ENCODE measurements around the gene H2BK1.

H2BK1 gene

GRCh38 chr7:151168787-151169162, 41.5 kb downstream of the H2BK1 start:
- H3K4me1 ChIP-seq: peaks cover 5 to 17% (median 12%) of the 10 kb centered on the region in 10 experiments; a peak in 15 of 20 replicates
- no peak overlapping the region for H3K4me3 ChIP-seq
- no peak overlapping the region for H3K4me2 ChIP-seq
- H3K27me3 ChIP-seq: peaks cover 76 to 90% (median 87%) of the 10 kb centered on the region in 11 experiments
- H3K9me3 ChIP-seq (replicated peaks in 1 of 11): peaks cover 0 to 14% (median 10%) of the 10 kb centered on the region in 11 experiments; a peak in 18 of 22 replicates
- no peak for TF ChIP-seq Cebpa-rat (IDR thresholded peaks at IDR 0.05)
- no peak overlapping the region for H3K9ac ChIP-seq
- no peaks in the 10 kb centered on the region for H3K36me3 ChIP-seq
- no peak overlapping the region for H3K27ac ChIP-seq
- H4K20me1 ChIP-seq: peaks cover 0 to 29% (median 18%) of the 10 kb centered on the region in 11 experiments; a peak in 11 of 22 replicates

GRCh38 chr7:151168003-151168786, 42.1 kb downstream of the H2BK1 start:
- TF ChIP-seq Cebpa-rat (IDR thresholded peaks at IDR 0.05): no peak

GRCh38 chr7:151167197-151167961, 42.9 kb downstream of the H2BK1 start, which contains the start of gene GBX1:
Gene GBX1, minus strand, starts transcription at chr7:151167694. Its CDS starts 146 bp downstream, at chr7:151167548.
- H3K27ac ChIP-seq: no peak within 1 kb of the TSS
- H3K9ac ChIP-seq: no peak within 1 kb of the TSS
- H3K4me2 ChIP-seq: peak within 1 kb of the TSS; percentile 52 to 83 (median 65)
- no peaks in the 10 kb centered on the region for H3K36me3 ChIP-seq
- peaks cover 0 to 4% (median 0%) of the 10 kb centered on the region in 11 experiments; a peak in 2 of 22 replicates for H3K9me3 ChIP-seq (replicated peaks in 1 of 11)
- H3K4me1 ChIP-seq: peaks cover 5 to 17% (median 12%) of the 10 kb centered on the region in 10 experiments; a peak in 15 of 20 replicates
- peak within 1 kb of the TSS; percentile 38 to 61 (median 46); a peak in 19 of 20 replicates for H3K4me3 ChIP-seq
- H4K20me1 ChIP-seq: peaks cover 0 to 29% (median 18%) of the 10 kb centered on the region in 11 experiments; a peak in 11 of 22 replicates
- TF ChIP-seq Cebpa-rat (IDR thresholded peaks at IDR 0.05): no peak
- H3K27me3 ChIP-seq: peaks cover 79 to 98% (median 95%) of the 10 kb centered on the region in 11 experiments

More at GRCh38 chr7:151168003-151168786, 42.1 kb downstream of the H2BK1 start:
- no peak overlapping the region for H3K9ac ChIP-seq
- H3K4me3 ChIP-seq: peak overlapping the region; percentile 38 to 61 (median 46); a peak in 18 of 20 replicates
- H3K9me3 ChIP-seq (replicated peaks in 1 of 11): peaks cover 0 to 8% (median 4%) of the 10 kb centered on the region in 11 experiments; a peak in 13 of 22 replicates
- peaks cover 79 to 93% (median 92%) of the 10 kb centered on the region in 11 experiments for H3K27me3 ChIP-seq
- H3K4me1 ChIP-seq: peaks cover 5 to 17% (median 12%) of the 10 kb centered on the region in 10 experiments; a peak in 15 of 20 replicates
- peaks cover 0 to 29% (median 18%) of the 10 kb centered on the region in 11 experiments; a peak in 11 of 22 replicates for H4K20me1 ChIP-seq
- peak overlapping the region; percentile 52 to 83 (median 65) for H3K4me2 ChIP-seq
- no peak overlapping the region for H3K27ac ChIP-seq
- no peaks in the 10 kb centered on the region for H3K36me3 ChIP-seq

- Histone ChIP-seq H3K4me1 (peaks cover 5 to 17% (median 12%) of the 10 kb centered on the region in 10 experiments; a peak in 15 of 20 replicates), H3K4me2 (peak overlapping the region; percentile 52 to 83 (median 65); a peak in 19 of 22 replicates), H3K27me3 (peaks cover 77 to 96% (median 88%) of the 10 kb centered on the region in 11 experiments), H3K9me3 (replicated peaks in 1 of 11) (peaks cover 0 to 4% (median 0%) of the 10 kb centered on the region in 11 experiments; a peak in 2 of 22 replicates), H3K27ac (no peak overlapping the region), H4K20me1 (peaks cover 0 to 29% (median 18%) of the 10 kb centered on the region in 11 experiments; a peak in 11 of 22 replicates), H3K9ac (no peak overlapping the region), H3K36me3 (no peaks in the 10 kb centered on the region), H3K4me3 (peak overlapping the region; percentile 38 to 61 (median 46); a peak in 14 of 20 replicates)
- no peak for TF ChIP-seq Cebpa-rat (IDR thresholded peaks at IDR 0.05)
Measured at GRCh38 chr7:151166629-151167196, 43.6 kb downstream of the H2BK1 start.

- Histone ChIP-seq H3K36me3 (no peaks in the 10 kb centered on the region), H3K9ac (no peak overlapping the region), H3K9me3 (replicated peaks in 1 of 11) (no peaks in the 10 kb centered on the region; a peak in 1 of 22 replicates), H3K27me3 (peaks cover 37 to 47% (median 40%) of the 10 kb centered on the region in 11 experiments), H4K20me1 (peaks cover 0 to 13% (median 3%) of the 10 kb centered on the region in 11 experiments; a peak in 10 of 22 replicates), H3K4me2 (no peak overlapping the region), H3K4me1 (peaks cover 0 to 2% (median under 1%) of the 10 kb centered on the region in 10 experiments; a peak in 7 of 20 replicates), H3K27ac (no peak overlapping the region), H3K4me3 (no peak overlapping the region)
- TF ChIP-seq Cebpa-rat (IDR thresholded peaks at IDR 0.05): no peak
Measured at GRCh38 chr7:151161757-151162156, 48.5 kb downstream of the H2BK1 start.
